ENCODE data around the gene DARS2.
"Not testable (repeated sequence)": the region's sequence is repeated elsewhere in the genome, so short reads cannot be mapped to it uniquely, and the experiment has no call there.

Gene DARS2

GRCh38 chr1:173824315-173825081 is at the start of gene DARS2, which contains the start of gene CENPL:
Gene DARS2 (plus strand): TSS chr1:173824673. CDS start chr1:173825230, 557 bp downstream.
Gene CENPL (minus strand): TSS chr1:173824883. CDS start chr1:173811299, 13,584 bp downstream.
- peak; percentile 92 for DNase-seq

- DNase-seq = no peak
Measured at GRCh38 chr1:173775578-173776226, 48.8 kb upstream of the DARS2 start.

GRCh38 chr1:173779936-173780335 is 44.5 kb upstream of the DARS2 start:
- DNase-seq = no peak

GRCh38 chr1:173784997-173785396 is 39.5 kb upstream of the DARS2 start:
- no peak for DNase-seq

GRCh38 chr1:173789841-173790240 is 34.6 kb upstream of the DARS2 start:
- no peak for DNase-seq

- DNase-seq = no peak
Measured at GRCh38 chr1:173798078-173798477, 26.4 kb upstream of the DARS2 start.

GRCh38 chr1:173799995-173800394 is 24.5 kb upstream of the DARS2 start:
- DNase-seq = not testable (repeated sequence)

GRCh38 chr1:173802961-173803360 is 21.5 kb upstream of the DARS2 start:
- DNase-seq = no peak

- not testable (repeated sequence) for DNase-seq
Measured at GRCh38 chr1:173813654-173814053, 10.8 kb upstream of the DARS2 start.

GRCh38 chr1:173818459-173818858 is 6.0 kb upstream of the DARS2 start:
- DNase-seq = no peak

GRCh38 chr1:173821680-173822079 is 2.8 kb upstream of the DARS2 start:
- no peak for DNase-seq

GRCh38 chr1:173823781-173824314 is 625 bp upstream of the DARS2 start:
- DNase-seq = no peak

GRCh38 chr1:173827611-173828010 is 3.1 kb downstream of the DARS2 start:
- DNase-seq = no peak

- no peak for DNase-seq
Measured at GRCh38 chr1:173832748-173833147, 8.3 kb downstream of the DARS2 start.

GRCh38 chr1:173852105-173852504 is 27.6 kb downstream of the DARS2 start:
- no peak for DNase-seq

GRCh38 chr1:173853074-173853473 is 28.6 kb downstream of the DARS2 start:
- DNase-seq = no peak

GRCh38 chr1:173856014-173856413 is 31.5 kb downstream of the DARS2 start:
- no peak for DNase-seq

GRCh38 chr1:173856903-173857302 is 32.4 kb downstream of the DARS2 start:
- no peak for DNase-seq

- no peak for DNase-seq
Measured at GRCh38 chr1:173857363-173857917, 33.0 kb downstream of the DARS2 start.

GRCh38 chr1:173859547-173859946 is 35.1 kb downstream of the DARS2 start:
- DNase-seq = not testable (repeated sequence)

GRCh38 chr1:173860065-173860464 is 35.6 kb downstream of the DARS2 start:
- no peak for DNase-seq

- DNase-seq = no peak
Measured at GRCh38 chr1:173861731-173862145, 37.3 kb downstream of the DARS2 start.

GRCh38 chr1:173862146-173862768 is 37.8 kb downstream of the DARS2 start:
- not testable (repeated sequence) for DNase-seq

Data from stimulated activated naive CD4-positive, alpha-beta T cell treated with Interleukin-2 at 50 U/mL for 16 hours (primary cell).